ENCODE measurements around the gene SPATA13. TPM values are rescaled to one million over a fixed set of nuclear protein-coding genes. Genes with fewer than 3 reads are reported as not detected.

Gene SPATA13
- total and polyA plus RNA-seq, 2 donors (not counting 1 experiment from before 2014, with no cell fraction given) = 11.6 to 24.6 TPM

GRCh38 chr13:24292481-24292880 is 132.0 kb downstream of the SPATA13 start:
- Histone ChIP-seq H3K4me2 (ENCODE audit: extremely low read depth, insufficient read depth, low read length) (no peak overlapping the region), H3K4me3 (replicated peaks in 1 of 4; ENCODE audit: control extremely low read depth in 1 of 4, insufficient read depth in 1 of 4, low read depth in 3 of 4, low read length in 4 of 4) (no peak overlapping the region), H3K27ac (ENCODE audit: insufficient read depth, low read length) (no peak overlapping the region), H3K27me3 (ENCODE audit: control insufficient read depth, insufficient read depth, low read length) (no peaks in the 10 kb centered on the region), H3K9me3 (ENCODE audit: control insufficient read depth, insufficient read depth, low read depth, low read length) (no peaks in the 10 kb centered on the region), H3K79me2 (ENCODE audit: control insufficient read depth, insufficient read depth, low read length) (no peaks in the 10 kb centered on the region), H3K4me1 (ENCODE audit: control insufficient read depth, extremely low read depth, insufficient read depth, low read length) (no peaks in the 10 kb centered on the region), H3K36me3 (ENCODE audit: control insufficient read depth, insufficient read depth, low read length) (peaks cover 7% of the 10 kb centered on the region), H2AFZ (ENCODE audit: low read length) (no peak overlapping the region), H4K20me1 (ENCODE audit: control insufficient read depth, extremely low read depth, insufficient read depth, low read length) (no peaks in the 10 kb centered on the region), H3K9ac (ENCODE audit: insufficient read depth, low read length) (no peak overlapping the region)
- peak in 1 of 2 donors; percentile 24 for DNase-seq (ENCODE audit: low read depth in 2 of 2)
- no peak for TF ChIP-seq EZH2 (IDR thresholded peaks at IDR 0.05; ENCODE audit: low read length, missing control alignments)
- TF ChIP-seq, protein P1, sequence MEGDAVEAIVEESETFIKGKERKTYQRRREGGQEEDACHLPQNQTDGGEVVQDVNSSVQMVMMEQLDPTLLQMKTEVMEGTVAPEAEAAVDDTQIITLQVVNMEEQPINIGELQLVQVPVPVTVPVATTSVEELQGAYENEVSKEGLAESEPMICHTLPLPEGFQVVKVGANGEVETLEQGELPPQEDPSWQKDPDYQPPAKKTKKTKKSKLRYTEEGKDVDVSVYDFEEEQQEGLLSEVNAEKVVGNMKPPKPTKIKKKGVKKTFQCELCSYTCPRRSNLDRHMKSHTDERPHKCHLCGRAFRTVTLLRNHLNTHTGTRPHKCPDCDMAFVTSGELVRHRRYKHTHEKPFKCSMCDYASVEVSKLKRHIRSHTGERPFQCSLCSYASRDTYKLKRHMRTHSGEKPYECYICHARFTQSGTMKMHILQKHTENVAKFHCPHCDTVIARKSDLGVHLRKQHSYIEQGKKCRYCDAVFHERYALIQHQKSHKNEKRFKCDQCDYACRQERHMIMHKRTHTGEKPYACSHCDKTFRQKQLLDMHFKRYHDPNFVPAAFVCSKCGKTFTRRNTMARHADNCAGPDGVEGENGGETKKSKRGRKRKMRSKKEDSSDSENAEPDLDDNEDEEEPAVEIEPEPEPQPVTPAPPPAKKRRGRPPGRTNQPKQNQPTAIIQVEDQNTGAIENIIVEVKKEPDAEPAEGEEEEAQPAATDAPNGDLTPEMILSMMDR (conservative IDR thresholded peaks at IDR 0.05 in 1 of 2, IDR thresholded peaks at IDR 0.05 in 1 of 2; ENCODE audit: low read depth in 1 of 2, low read length in 2 of 2) = no peak

- H3K9me3 ChIP-seq (ENCODE audit: control insufficient read depth, insufficient read depth, low read depth, low read length) = no peaks in the 10 kb centered on the region
- H3K4me1 ChIP-seq (ENCODE audit: control insufficient read depth, extremely low read depth, insufficient read depth, low read length) = no peaks in the 10 kb centered on the region
- H3K36me3 ChIP-seq (ENCODE audit: control insufficient read depth, insufficient read depth, low read length) = peaks cover 9% of the 10 kb centered on the region
- no peak overlapping the region for H3K9ac ChIP-seq (ENCODE audit: insufficient read depth, low read length)
- no peak overlapping the region for H2AFZ ChIP-seq (ENCODE audit: low read length)
- no peak overlapping the region for H3K27ac ChIP-seq (ENCODE audit: insufficient read depth, low read length)
- H3K4me3 ChIP-seq (replicated peaks in 1 of 4; ENCODE audit: control extremely low read depth in 1 of 4, insufficient read depth in 1 of 4, low read depth in 3 of 4, low read length in 4 of 4) = no peak overlapping the region
- H3K27me3 ChIP-seq (ENCODE audit: control insufficient read depth, insufficient read depth, low read length) = no peaks in the 10 kb centered on the region
- TF ChIP-seq, protein P1 (conservative IDR thresholded peaks at IDR 0.05 in 1 of 2, IDR thresholded peaks at IDR 0.05 in 1 of 2; ENCODE audit: low read depth in 1 of 2, low read length in 2 of 2) = no peak
- no peak for TF ChIP-seq EZH2 (IDR thresholded peaks at IDR 0.05; ENCODE audit: low read length, missing control alignments)
- DNase-seq (ENCODE audit: low read depth in 2 of 2) = no peak
- H4K20me1 ChIP-seq (ENCODE audit: control insufficient read depth, extremely low read depth, insufficient read depth, low read length) = no peaks in the 10 kb centered on the region
- no peaks in the 10 kb centered on the region for H3K79me2 ChIP-seq (ENCODE audit: control insufficient read depth, insufficient read depth, low read length)
- no peak overlapping the region for H3K4me2 ChIP-seq (ENCODE audit: extremely low read depth, insufficient read depth, low read length)
Measured at GRCh38 chr13:24293746-24294145, 133.2 kb downstream of the SPATA13 start.

DNA sequence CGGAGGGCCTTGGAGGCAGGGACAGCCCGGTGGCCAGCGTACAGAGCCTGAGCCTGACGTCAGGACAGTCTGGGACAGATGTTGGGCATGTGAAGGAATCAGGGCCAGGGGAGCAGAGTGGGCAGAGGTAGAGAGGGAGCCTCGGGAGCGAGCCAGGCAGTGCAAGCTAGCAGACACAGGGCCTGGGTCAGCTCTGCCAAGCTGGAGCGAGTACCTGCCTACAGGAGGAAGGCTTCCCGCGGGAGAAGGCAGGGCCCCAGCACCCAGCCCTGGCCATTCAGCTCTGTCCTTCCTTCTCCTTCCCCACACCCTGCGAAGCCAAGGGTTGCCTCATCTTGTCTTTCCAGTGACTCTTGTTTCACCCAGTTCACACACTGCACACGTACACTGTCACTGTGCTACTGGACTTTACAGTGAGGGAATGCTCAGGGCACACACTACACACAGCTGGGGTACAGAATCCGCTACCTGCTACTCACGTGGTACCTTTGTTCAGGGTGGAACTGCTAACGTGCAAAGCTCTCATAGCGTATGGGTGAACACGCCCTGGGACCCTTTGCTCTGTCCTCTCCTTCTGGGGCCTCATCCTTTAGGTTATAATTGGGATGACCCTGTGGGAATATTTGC is 139.1 kb downstream of the SPATA13 start:
- DNase-seq (ENCODE audit: low read depth in 2 of 2) = no peak
- Histone ChIP-seq H3K4me3 (replicated peaks in 1 of 4; ENCODE audit: control extremely low read depth in 1 of 4, insufficient read depth in 1 of 4, low read depth in 3 of 4, low read length in 4 of 4) (no peak overlapping the region), H3K27ac (ENCODE audit: insufficient read depth, low read length) (no peak overlapping the region), H3K27me3 (ENCODE audit: control insufficient read depth, insufficient read depth, low read length) (no peaks in the 10 kb centered on the region), H3K79me2 (ENCODE audit: control insufficient read depth, insufficient read depth, low read length) (no peaks in the 10 kb centered on the region), H3K4me2 (ENCODE audit: extremely low read depth, insufficient read depth, low read length) (no peak overlapping the region), H3K36me3 (ENCODE audit: control insufficient read depth, insufficient read depth, low read length) (peaks cover 8% of the 10 kb centered on the region), H3K9ac (ENCODE audit: insufficient read depth, low read length) (no peak overlapping the region), H3K9me3 (ENCODE audit: control insufficient read depth, insufficient read depth, low read depth, low read length) (no peaks in the 10 kb centered on the region), H2AFZ (ENCODE audit: low read length) (no peak overlapping the region), H3K4me1 (ENCODE audit: control insufficient read depth, extremely low read depth, insufficient read depth, low read length) (no peaks in the 10 kb centered on the region), H4K20me1 (ENCODE audit: control insufficient read depth, extremely low read depth, insufficient read depth, low read length) (no peaks in the 10 kb centered on the region)
- no peak for TF ChIP-seq EZH2 (IDR thresholded peaks at IDR 0.05; ENCODE audit: low read length, missing control alignments)
- TF ChIP-seq, protein P1 (conservative IDR thresholded peaks at IDR 0.05 in 1 of 2, IDR thresholded peaks at IDR 0.05 in 1 of 2; ENCODE audit: low read depth in 1 of 2, low read length in 2 of 2) = no peak

Measured in fibroblast of lung (primary cell).